Esophagus squamous epithelium (tissue), 5 donors: ENCODE results near the gene CFAP99. TPM values are rescaled to one million over a fixed set of nuclear protein-coding genes. Genes with fewer than 3 reads are reported as not detected.

ENCODE experiments used
- DNase-seq: peaks from one replicate; lab custom pipeline; 2025; lab: John Stamatoyannopoulos, UW
- H3K27ac ChIP-seq, 4 donors: fragments of 200-600 bp; sonication (generic); one replicate each; pipeline ENCODE4 v1.5.1; 2016 to 2019; ENCODE audit warnings: mild to moderate bottlenecking in 1 of 4
- H3K27me3 ChIP-seq, 4 donors: fragments of 200-600 bp; sonication (generic); 1 replicate in 3 of 4; 2 replicates in 1 of 4; pipeline versions ENCODE4 v1.5.1 to v1.6.0; 2017 to 2021; ENCODE audit warnings: antibody characterized with exemption in 1 of 4
- H3K36me3 ChIP-seq, 3 donors: fragments of 200-600 bp; sonication (generic); one replicate each; pipeline ENCODE4 v1.5.1; 2016 to 2019
- H3K4me1 ChIP-seq, 3 donors: fragments of 200-600 bp; sonication (generic); one replicate each; pipeline ENCODE4 v1.5.1; 2017 to 2019
- H3K4me3 ChIP-seq, 4 donors: fragments of 200-600 bp; sonication (generic); 1 replicate in 3 of 4; 2 replicates in 1 of 4; pipeline ENCODE4 v1.5.1; 2016 to 2019; ENCODE audit warnings: mild to moderate bottlenecking in 2 of 4, moderate library complexity in 1 of 4
- H3K9me3 ChIP-seq, 3 donors: fragments of 200-600 bp; sonication (generic); one replicate each; pipeline ENCODE4 v1.5.1; 2016 to 2019
- POLR2A ChIP-seq, 4 donors: fragments of 450-650 bp; IDR thresholded peaks; one replicate each; pipeline ENCODE4 v1.6.1; 2017; ENCODE audit warnings: antibody characterized with exemption in 4 of 4, mild to moderate bottlenecking in 4 of 4, moderate library complexity in 3 of 4
- WGBS, 2 donors: methylation state at CpG; one replicate each; pipeline ENCODE4 v1.1.5; 2018; 5-methylcytosine and 5-hydroxymethylcytosine counted together
- intact Hi-C: fragments of 100-400 bp; cut with DNase I; formaldehyde crosslinking; loops from one replicate; pipeline ENCODE4 v1.15.0; 2022
- total RNA-seq, 4 donors: library from RNA; depleted of rRNA; stranded (reverse); fragments of >200 nt; gene quantifications; one replicate each; pipeline ENCODE4 v1.1.0, GENCODE V29; 2016
- TF ChIP-seq, protein P1 (sequence below), 6 experiments: fragments of 450-650 bp in 4 of 6; fragments of 200-600 bp in 2 of 6; sonication (generic) in 2 of 6; IDR thresholded peaks; one replicate each; pipeline ENCODE4 v1.5.1; 2016 to 2019; ENCODE audit warnings: antibody characterized with exemption in 6 of 6, mild to moderate bottlenecking in 4 of 6, moderate library complexity in 4 of 6
- donor health status: DM: yes; HTN: yes; CAD: no.

CFAP99 gene
- total RNA-seq, 4 donors from 2014 or later: 0.11 TPM; not detected in 3

DNA sequence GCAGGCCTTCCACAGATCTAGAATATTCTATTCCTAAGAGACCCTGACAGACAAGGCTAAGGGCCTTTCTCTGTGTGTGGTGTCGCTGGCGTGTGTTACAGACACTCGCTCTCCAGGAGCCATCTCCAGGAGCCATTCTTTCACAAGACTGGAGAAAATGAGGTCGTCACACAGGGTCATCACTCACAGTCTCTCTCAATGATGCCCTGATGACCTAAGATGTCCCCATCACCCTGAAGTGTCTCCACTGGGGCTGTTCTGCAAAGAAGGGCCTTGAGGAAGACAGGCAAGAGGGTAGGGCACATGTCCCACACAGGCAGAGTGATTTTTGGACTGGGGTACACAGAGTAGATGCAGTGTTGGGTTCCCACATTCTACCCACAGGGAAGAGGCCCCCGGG is 35.0 kb upstream of the CFAP99 start:
- no peak overlapping the region for H3K4me3 ChIP-seq

DNA sequence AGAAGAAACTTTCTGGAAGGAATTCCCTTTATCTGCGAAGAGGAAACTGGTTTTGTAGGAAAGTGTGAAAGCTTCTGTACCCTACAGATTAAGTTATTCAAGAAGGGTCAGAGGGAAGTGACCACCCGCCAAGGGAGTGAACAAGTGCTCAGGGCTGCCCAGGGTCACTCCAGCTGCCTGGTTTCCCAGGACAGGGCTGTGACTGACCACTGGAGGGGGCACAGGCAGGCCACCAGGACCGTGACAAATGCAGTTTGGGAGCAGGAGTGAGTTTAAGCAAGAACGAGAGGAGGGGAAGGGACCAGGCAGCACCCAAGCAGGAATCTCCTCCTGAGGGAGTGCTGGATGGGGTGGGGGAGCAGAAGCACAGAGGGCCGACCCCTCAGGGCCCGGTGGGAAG is 34.5 kb upstream of the CFAP99 start:
- H3K27me3 ChIP-seq: no peaks in the 10 kb centered on the region
- intact Hi-C loops: no loop called here
- TF ChIP-seq POLR2A (IDR thresholded peaks at IDR 0.05): no peak
- TF ChIP-seq, protein P1, sequence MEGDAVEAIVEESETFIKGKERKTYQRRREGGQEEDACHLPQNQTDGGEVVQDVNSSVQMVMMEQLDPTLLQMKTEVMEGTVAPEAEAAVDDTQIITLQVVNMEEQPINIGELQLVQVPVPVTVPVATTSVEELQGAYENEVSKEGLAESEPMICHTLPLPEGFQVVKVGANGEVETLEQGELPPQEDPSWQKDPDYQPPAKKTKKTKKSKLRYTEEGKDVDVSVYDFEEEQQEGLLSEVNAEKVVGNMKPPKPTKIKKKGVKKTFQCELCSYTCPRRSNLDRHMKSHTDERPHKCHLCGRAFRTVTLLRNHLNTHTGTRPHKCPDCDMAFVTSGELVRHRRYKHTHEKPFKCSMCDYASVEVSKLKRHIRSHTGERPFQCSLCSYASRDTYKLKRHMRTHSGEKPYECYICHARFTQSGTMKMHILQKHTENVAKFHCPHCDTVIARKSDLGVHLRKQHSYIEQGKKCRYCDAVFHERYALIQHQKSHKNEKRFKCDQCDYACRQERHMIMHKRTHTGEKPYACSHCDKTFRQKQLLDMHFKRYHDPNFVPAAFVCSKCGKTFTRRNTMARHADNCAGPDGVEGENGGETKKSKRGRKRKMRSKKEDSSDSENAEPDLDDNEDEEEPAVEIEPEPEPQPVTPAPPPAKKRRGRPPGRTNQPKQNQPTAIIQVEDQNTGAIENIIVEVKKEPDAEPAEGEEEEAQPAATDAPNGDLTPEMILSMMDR (IDR thresholded peaks at IDR 0.05): no peak
- 60 to 78% methylated on average over 6 of the region's 6 CpGs for WGBS, 2 donors
- no peak for DNase-seq
- no peaks in the 10 kb centered on the region for H3K36me3 ChIP-seq
- no peak overlapping the region for H3K27ac ChIP-seq
- no peaks in the 10 kb centered on the region for H3K9me3 ChIP-seq
- peaks cover 0 to 3% (median 0%) of the 10 kb centered on the region in 3 donors for H3K4me1 ChIP-seq
- no peak overlapping the region for H3K4me3 ChIP-seq

More for the DNA sequence above, 35.0 kb upstream of the CFAP99 start:
- DNase-seq: no peak
- H3K27me3 ChIP-seq: no peaks in the 10 kb centered on the region
- intact Hi-C loops: no loop called here
- no peaks in the 10 kb centered on the region for H3K36me3 ChIP-seq
- 77 to 89% methylated on average over 4 of the region's 5 CpGs for WGBS, 2 donors
- H3K27ac ChIP-seq: no peak overlapping the region
- H3K4me1 ChIP-seq: peaks cover 0 to 2% (median 0%) of the 10 kb centered on the region in 3 donors
- no peaks in the 10 kb centered on the region for H3K9me3 ChIP-seq
- no peak for TF ChIP-seq POLR2A (IDR thresholded peaks at IDR 0.05)
- TF ChIP-seq, protein P1 (IDR thresholded peaks at IDR 0.05): no peak

DNA sequence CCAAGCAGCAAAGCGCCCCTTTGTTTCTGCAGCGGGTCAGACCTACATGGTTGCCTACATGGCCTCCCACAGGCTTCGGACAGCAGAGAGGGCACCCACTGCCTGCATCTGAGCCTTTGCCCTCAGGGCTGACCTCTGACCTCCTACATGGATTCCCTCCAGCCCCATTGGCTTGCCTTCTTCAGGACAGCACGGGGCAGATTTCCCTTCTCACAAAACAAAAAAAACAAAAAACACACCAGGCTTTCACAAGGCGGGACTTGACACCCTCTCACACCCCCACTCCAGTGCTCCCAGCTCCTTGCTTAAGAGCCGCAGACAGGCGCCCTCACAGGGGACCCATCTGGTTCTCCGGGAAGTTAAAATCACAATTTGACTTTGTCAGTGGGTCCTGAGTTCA is 33.2 kb upstream of the CFAP99 start:
- H3K36me3 ChIP-seq: no peaks in the 10 kb centered on the region
- H3K4me1 ChIP-seq: peaks cover 0 to 3% (median 0%) of the 10 kb centered on the region in 3 donors
- DNase-seq: no peak
- intact Hi-C loops: no loop called here
- no peaks in the 10 kb centered on the region for H3K27me3 ChIP-seq
- H3K27ac ChIP-seq: no peak overlapping the region
- WGBS, 2 donors: 100% methylated on average over 1 to 2 of the region's 8 CpGs
- no peak overlapping the region for H3K4me3 ChIP-seq
- no peak for TF ChIP-seq POLR2A (IDR thresholded peaks at IDR 0.05)
- TF ChIP-seq, protein P1 (IDR thresholded peaks at IDR 0.05): no peak
- H3K9me3 ChIP-seq: no peaks in the 10 kb centered on the region

DNA sequence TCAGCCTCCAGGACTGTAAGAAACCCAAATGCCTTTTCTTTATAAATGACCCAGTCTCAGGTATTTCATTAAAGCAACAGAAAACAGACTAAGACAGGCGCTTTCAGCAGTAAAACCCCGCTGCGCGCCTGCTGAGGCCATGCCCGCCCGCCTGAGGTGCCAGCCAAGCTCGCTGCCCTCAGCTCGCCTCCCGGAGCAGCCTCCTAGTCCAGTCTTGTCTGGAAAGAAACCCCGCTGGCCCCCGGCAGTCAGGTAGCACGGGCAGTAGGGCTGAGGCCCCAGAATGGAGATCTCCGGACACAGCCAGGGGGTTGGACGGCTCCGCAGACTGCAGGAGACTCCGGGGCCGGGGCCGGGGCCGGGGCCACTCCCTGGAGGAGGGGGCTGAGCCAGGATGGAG is 32.0 kb upstream of the CFAP99 start:
- Histone ChIP-seq H3K27me3 (no peaks in the 10 kb centered on the region), H3K4me1 (peaks cover 0 to 3% (median 0%) of the 10 kb centered on the region in 3 donors), H3K9me3 (no peaks in the 10 kb centered on the region), H3K36me3 (no peaks in the 10 kb centered on the region), H3K27ac (no peak overlapping the region), H3K4me3 (no peak overlapping the region)
- intact Hi-C loops: no loop called here
- DNase-seq: no peak
- TF ChIP-seq, protein P1 (IDR thresholded peaks at IDR 0.05): no peak
- TF ChIP-seq POLR2A (IDR thresholded peaks at IDR 0.05): no peak
- WGBS, 2 donors: no CpG with 5 or more reads among the region's 19 CpGs

DNA sequence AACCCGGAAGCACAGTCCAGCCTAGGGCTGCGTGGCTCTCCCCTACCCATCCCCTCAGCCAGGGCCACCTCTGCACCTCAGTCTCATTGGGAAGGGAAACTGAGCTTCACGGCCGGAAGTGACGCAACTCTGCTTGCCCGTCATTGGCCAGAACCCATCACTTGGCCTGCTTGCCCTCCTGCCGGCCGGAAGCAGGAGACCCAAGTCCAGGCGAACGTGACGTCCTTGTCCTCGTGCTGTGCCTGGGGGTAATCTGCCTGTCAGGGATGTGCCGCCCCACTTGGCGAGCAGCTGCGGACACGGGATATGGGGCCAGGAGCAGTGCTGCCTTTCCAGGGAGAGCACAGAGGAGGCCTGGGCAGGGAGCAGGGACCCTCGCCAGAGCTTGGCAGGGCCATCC is 31.5 kb upstream of the CFAP99 start:
- peaks cover 0 to 3% (median 0%) of the 10 kb centered on the region in 3 donors for H3K4me1 ChIP-seq
- no peaks in the 10 kb centered on the region for H3K36me3 ChIP-seq
- H3K27me3 ChIP-seq: no peaks in the 10 kb centered on the region
- H3K4me3 ChIP-seq: no peak overlapping the region
- DNase-seq: no peak
- no peak overlapping the region for H3K27ac ChIP-seq
- no peak for TF ChIP-seq POLR2A (IDR thresholded peaks at IDR 0.05)
- TF ChIP-seq, protein P1 (IDR thresholded peaks at IDR 0.05): no peak
- H3K9me3 ChIP-seq: no peaks in the 10 kb centered on the region
- intact Hi-C loops: no loop called here
- 75% methylated on average over 4 of the region's 17 CpGs; no CpG with 5 or more reads in 1 of the 2 donors for WGBS, 2 donors
